Activated T-cell treated with anti-CD3 and anti-CD28 coated beads for 1 hour (primary cell): ENCODE measurements around the gene CTXN2.

Experiments
- DNase-seq: peaks from one replicate; pipeline ENCODE4 v3.0.0-alpha.2; 2020; ENCODE audit warnings: low read depth

The CTXN2 gene

GRCh38 chr15:48191574-48192225, at the start of gene CTXN2:
TSS of gene CTXN2 (plus strand) at chr15:48191665. CDS start at chr15:48201301, 9,636 bp downstream.
- DNase-seq: no peak

DNA sequence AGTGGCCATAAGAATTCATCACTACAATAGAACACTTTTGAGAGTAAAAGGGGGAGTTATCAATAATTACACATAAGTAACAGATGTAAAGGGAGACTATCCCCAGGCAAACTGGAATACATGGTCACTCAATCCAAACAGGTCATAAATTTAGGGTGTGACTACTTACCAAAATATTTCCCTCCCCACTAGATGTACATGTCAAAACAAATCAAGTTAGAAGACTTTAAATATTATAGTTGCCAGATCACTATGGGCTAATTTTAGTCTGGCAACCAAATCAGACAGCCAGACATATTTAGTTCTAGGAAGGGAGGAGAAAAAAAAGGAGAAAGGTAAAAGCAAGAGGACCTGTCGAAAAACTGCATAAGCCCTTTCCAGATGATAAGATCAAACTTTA, 47.6 kb upstream of the CTXN2 start:
- DNase-seq: no peak

DNA sequence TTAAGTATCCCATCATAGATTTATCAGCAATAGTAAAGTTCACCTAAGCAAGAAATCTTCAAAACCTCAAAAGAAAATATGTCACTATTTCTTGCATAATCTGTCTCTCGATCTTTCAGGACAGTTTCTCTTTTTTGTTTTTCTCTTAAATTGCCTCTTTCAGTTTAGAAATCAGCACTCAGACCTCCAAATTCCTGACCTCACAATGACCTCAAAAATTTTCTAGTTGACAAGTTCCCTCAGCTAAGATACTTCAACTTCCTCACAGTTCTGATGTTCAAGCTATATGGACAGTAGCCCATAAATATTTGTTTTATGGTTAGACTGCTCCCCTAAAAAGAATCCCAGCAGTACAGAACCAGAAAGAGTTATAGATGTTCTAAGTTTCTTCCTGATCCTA, 46.6 kb upstream of the CTXN2 start:
- no peak for DNase-seq

GRCh38 chr15:48145923-48146322, 45.5 kb upstream of the CTXN2 start:
- DNase-seq: no peak

DNA sequence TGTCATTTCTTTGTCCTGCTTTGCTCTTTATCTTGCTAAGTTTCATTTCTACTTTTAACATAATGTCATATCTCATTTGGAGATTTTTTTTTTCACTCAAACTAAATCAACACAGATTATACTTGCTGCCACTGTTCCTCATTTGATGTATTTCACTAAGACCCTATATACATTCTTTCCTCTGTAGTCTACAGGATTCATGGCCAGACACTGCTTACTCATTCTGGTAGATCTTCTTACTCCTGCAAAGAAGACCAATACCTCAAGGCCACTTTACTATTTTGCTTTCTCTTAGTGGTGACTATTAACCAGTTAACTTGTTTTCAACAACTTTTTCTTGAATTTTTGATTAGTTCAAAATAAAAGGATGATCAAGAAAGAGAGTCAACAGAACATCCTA, 44.1 kb upstream of the CTXN2 start:
- DNase-seq: no peak

GRCh38 chr15:48149858-48150257, 41.6 kb upstream of the CTXN2 start:
- no peak for DNase-seq

DNA sequence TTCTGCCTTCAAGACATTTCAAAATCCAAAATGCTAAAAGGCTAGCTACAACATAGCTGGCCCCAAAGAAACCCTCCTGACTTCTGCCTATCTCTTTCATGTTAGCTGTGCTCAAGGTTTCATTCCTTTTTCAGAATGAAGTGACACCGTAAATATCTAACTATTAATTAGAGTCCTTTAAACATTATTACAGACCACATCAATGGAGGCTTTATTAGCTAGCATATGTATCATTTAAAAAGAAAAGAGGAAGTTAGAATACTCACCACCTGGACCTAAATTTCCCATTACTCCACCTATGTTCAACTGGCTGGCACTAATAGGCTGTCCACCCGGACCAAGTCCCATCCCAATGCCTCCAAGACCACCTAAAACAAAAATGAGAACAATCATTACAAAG, 37.9 kb upstream of the CTXN2 start:
- no peak for DNase-seq

DNA sequence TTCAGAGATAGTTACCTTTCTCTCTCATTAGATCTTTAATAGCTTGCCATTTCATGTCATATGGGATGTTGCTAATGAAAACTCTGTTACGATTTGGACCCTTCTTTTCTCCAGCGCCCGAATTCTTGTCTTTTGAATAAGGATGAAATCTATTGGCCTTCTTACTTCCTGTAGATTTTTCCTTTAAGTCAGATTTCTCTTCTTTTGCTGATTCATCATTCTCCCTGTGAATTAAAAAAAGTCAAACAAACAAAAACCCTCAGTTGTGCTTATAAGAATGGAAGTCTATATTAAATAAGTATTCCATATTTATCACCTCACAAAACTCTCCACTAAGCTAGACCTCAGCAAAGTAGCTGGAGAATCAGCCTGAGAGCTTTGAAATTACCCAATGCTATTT, 22.8 kb upstream of the CTXN2 start:
- DNase-seq: no peak

DNA sequence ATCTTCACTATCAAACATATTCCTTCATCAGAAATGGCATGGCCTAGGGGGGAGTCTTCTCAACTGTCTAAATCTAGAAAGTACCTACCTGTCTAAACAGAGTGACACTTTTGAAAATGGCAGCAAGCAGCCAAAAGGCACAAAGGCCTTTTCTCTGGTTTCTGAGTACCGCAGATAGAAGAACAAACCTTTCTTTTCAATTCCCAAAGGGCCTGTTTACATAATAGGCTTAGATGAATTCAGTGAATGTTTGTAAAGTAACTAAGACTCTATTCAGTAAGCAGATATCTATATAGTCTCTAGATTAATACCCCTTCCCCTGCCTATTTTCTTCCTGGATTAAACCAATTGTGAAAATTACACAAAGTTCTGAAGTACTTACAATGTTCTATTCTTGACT, 20.5 kb upstream of the CTXN2 start:
- DNase-seq: no peak

DNA sequence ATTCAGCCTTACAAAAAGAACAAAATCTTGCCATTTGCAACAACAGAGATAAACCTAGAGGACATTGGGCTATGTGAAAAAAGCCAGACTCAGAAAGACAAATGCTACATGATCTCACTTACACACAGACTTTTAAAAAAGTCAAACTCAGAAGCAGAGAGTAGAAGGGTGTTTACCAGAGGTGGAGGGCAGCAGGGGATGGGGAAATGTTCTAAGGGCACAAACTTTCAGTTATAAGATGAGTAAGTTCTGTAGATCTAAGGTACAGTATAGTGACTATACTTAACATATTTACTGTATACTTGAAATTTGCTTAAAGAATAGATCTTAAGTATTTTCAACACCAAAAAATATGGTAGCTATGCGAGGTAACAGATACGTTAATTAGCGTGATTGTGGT, 16.3 kb upstream of the CTXN2 start:
- no peak for DNase-seq

DNA sequence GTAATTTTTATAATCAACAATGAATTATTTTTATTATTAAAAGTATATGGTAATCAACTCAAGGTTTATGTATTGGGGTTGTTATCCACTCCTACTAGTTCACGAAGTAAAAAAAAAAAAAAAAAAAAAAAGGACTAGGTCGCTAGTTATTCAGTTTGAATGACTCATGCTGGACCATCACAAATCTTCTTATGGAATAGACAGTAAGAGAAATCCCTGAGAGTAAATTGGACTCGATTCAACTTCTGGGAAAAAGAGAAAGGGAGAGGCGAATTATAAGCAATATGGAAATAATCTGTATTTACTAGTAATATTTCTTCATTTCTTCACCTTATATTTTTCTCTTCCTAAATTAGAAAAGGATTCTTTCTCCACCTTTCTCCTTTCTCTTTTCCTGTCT, 15.4 kb upstream of the CTXN2 start:
- DNase-seq: no peak

DNA sequence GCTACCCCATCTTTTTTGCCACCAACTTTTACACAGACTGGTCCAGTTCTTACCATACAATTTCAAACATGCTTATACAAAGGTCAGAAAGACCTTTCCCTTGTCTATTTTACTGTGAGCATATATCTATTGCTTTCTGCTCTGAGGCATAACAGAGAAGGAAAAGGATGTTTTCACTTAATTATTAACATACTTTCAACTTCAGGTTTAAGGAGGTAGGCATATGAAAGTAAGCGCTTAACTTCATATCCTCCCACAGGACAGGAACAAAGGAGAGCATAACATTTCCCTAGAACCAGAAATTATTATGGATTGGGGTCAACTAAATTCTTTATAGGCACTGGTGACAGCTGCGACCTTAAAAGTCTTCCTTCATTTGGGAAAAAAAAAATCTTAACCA, 14.5 kb upstream of the CTXN2 start:
- DNase-seq: no peak

DNA sequence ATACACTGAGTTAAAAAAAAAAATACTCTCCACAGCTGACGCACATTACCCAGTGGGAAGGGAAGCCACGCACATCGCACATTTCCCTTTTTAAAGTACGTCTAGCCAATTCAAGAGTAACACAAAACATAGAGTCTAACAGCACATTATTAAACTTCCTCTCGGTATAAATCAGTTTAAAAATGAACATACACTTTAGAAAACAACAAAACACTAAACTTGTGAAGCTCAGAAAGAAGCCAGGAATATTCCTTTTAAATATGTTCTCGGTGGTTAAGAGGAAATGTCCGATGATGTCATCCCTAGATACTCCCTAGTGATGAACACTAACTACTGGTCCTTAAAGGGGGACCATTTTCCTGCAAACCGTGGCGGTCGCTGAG, 14.1 kb upstream of the CTXN2 start:
- DNase-seq: no peak

- DNase-seq: peak; percentile 56
Observed at GRCh38 chr15:48177766-48178647, 13.5 kb upstream of the CTXN2 start, which contains the start of gene MYEF2. TSS of gene MYEF2 (minus strand) at chr15:48178295. CDS start at chr15:48178237, 58 bp downstream.

DNA sequence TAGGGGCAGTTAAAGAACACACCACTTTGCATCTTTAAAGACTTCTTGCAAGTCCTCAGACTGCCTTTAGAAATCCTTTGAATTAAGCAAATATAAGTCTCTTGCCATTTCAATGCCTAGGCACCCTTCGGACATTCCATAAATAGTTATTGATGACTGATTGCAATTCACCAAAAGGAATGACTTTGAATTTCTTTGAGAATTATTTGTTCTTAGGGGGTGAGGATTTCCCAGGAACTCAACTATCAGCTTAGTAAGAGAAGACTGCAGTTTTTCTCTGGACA, 12.9 kb upstream of the CTXN2 start:
- no peak for DNase-seq

DNA sequence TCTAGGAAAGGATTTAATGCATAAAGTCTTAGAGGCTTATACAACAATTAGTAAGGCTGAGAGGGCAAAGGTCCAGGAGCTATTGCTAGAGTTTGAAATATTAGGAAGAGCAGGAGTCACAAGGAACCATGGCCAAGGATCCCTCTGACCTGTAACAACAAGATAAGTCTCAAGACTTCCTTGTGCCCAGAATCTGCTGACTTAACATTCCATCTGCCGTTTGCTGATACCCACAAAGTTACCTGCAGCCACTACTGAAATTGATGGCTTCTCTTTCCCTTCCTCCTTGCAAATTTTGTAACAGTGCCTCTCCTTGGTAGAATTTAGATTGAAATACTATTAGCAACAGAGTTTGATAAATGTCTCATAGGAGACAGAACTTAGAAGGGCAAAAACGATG, 8.7 kb upstream of the CTXN2 start:
- no peak for DNase-seq

- DNase-seq: no peak
Observed at GRCh38 chr15:48185529-48185928, 5.9 kb upstream of the CTXN2 start.

- DNase-seq: no peak
Observed at GRCh38 chr15:48186271-48186670, 5.2 kb upstream of the CTXN2 start.

DNA sequence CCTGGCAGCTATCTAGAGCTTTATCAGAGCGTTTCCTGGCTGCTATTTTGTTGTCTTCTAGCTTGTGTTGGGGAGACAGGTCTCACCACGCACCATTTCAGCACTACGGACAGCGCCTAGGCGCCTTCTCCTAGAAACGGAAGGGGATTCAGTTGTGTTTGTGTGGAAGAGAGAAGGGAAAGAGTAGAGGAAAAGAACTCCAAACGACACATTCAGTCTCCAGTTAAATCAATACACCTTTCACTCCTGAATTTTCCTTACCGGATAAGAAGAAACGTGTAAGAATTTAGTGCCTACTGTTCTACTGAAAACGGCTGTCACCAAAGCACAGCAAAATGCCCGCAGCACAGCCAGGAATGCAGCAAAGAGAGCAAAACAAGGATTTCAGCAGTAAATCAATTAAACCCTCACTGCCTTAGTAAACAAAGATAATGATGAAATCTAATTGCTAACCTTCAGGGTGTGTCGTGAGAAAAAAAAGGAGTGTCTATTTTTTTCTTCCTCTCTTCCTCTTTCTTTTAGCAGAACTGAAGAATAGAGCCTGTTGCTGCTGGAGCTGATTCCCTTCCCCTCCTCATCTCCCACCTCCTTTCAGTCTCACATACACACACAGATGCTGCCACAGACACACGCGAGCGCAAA, 412 bp upstream of the CTXN2 start:
- DNase-seq: peak; percentile 25

DNA sequence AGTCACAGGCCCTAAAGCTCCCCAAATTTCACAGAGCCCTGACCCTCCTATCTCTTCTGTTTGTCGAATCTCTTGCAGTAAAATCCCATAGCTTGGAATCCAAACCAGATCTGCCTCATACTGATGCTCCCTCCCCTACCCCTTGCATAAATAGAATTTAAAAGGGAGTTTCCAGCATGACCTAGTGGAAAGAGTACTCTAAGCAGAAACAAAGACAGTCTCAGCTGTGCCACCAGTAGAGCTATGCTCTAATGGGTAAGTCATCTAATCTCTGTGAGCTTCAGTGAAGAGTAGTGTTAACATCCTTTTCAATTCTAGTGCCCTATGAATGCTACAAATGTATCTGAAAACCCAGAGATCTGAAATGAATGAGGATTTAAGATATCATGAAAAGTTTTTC, 10.6 kb downstream of the CTXN2 start:
- DNase-seq: no peak

GRCh38 chr15:48205981-48206380, 14.5 kb downstream of the CTXN2 start, which contains the start of gene SLC12A1:
TSS of gene SLC12A1 (plus strand) at chr15:48206302. CDS start at chr15:48207720, 1,418 bp downstream.
- no peak for DNase-seq

DNA sequence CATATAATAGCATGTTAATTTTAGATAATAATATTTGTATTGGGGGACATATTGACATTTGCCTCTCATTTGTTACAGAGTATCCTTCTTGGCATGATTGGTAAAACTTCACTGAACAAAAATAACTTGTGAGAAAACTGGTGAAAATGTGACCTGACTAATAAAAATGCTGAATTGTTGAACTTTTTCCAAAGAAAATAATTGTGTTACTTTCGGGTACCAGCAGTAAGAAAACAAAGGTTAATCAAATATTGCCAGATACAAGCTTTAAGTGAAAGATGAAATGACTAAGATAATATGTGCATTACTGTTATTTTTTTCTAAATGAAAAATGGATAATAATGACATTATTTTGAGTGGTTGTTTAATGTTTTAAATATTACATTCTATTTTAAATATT, 29.8 kb downstream of the CTXN2 start:
- no peak for DNase-seq

DNA sequence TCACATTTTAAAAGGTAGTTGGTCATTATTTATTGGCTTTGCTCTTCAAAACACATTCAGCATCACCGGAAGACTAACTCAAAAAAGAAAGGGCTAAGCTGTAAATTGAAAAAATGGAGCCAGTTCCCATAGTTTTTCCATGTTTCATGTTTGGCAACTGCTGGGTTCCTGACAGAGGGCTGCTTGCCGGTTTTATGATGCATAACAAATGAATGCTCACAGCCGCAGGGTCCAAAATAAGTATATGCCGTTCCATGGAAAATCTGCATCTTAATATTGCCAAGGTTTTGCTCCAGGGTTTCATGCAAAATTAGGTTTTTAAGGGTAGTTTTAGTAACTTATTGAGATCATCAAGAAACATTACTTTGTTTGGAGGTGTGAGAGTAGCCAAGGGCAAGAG, 30.4 kb downstream of the CTXN2 start:
- DNase-seq: no peak
